G401 (cell line): ENCODE data around the gene MAP3K3. TPM values are rescaled to one million over a fixed set of nuclear protein-coding genes. Genes with fewer than 3 reads are reported as not detected.

Experiments
- DNase-seq: peaks from one replicate; pipeline ENCODE4 v3.0.0-alpha.2; 2015; ENCODE audit warnings: low spot score
- in situ Hi-C: cut with HindIII; loops from 2 replicates; pipeline ENCODE4 v1.10.0; 2016; ENCODE audit warnings: low sequenced_read_pairs, mixed read lengths
- total RNA-seq: library from RNA; depleted of rRNA; stranded (reverse); fragments of >200 nt; shearing (Covaris generic); gene quantifications from 2 replicates; pipeline ENCODE4 v1.2.3, GENCODE V29; 2014; rRNA removed

The MAP3K3 gene
- 9.1 and 13.8 TPM in 2 replicates for total RNA-seq

DNA sequence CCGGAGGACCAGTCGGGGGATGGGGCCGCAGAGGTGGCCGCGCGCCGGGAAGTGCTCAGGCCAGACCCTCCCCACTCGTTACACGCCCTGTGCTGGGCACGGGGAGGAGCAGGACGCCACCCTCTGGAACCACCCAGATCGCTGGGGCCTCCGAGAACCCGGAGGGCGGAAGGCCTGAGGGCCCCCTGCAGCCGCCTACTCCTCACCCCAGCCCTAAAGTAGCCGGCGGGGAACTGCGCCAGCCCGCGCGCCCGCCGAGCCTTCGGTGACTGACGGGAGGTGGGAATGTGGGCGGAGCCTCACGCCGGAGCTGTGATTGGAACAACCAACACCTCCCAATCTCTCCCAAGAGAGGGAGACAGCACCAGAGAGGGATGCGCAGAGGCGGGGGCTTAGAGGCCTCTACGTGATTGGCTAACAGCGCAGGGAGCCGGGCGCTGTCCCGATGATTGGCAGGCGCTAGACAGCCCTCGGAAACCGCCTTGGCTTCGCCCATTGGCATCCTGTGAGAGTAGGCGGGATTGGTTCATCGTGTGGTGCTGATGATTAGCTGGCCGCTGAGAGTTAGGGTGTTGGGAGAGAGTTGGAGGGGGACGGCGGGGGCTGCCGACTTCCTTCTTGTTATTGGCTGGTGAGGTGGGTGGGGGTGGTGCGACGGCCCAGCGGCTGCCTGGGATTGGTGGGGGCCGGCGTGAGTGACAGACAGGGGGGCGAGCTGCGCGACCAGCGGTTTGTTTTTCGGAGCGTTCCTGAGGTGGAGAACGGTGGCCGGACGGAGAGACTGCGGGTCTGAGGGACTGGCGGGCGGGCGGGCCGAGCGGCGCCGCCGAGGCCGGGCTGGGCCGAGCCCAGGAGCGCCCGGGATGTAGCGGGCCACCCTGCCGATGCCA is at the start of gene MAP3K3:
Gene MAP3K3 (plus strand): TSS at position 734 of the 890 bp plus-strand sequence. CDS start 343 bp downstream, outside the sequence.
- in situ Hi-C loops, result no loop called here
- peak; percentile 100 for DNase-seq

- no peak for DNase-seq
- in situ Hi-C loops, result no loop called here
These were observed 48.6 kb upstream of the MAP3K3 start for GRCh38 chr17:63573634-63574033.

GRCh38 chr17:63578027-63578768 is 44.0 kb upstream of the MAP3K3 start:
- no peak for DNase-seq
- in situ Hi-C loops, result no loop called here

GRCh38 chr17:63578769-63579111 is 43.5 kb upstream of the MAP3K3 start:
- no peak for DNase-seq
- in situ Hi-C loops, result no loop called here

GRCh38 chr17:63579633-63580032 is 42.6 kb upstream of the MAP3K3 start:
- DNase-seq, result no peak
- in situ Hi-C loops, result no loop called here

DNA sequence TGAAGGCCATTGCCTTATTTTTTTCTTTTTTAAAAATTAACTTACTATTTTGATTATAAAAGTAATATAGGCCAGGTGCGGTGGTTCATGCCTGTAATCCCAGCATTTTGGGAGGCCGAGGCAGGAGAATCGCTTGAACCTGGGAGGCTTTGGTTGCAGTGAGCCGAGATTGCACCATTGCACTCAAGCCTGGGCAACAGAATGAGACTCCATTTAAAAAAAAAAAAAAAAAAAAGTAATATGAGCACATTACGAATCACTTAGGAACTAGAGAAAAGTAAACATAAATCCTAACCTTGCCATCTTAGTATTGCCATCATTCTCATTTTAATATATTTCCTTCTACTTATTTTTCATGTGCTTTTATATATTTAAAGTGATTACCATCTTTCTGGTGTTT is 34.4 kb upstream of the MAP3K3 start:
- in situ Hi-C loops, result no loop called here
- DNase-seq, result no peak

DNA sequence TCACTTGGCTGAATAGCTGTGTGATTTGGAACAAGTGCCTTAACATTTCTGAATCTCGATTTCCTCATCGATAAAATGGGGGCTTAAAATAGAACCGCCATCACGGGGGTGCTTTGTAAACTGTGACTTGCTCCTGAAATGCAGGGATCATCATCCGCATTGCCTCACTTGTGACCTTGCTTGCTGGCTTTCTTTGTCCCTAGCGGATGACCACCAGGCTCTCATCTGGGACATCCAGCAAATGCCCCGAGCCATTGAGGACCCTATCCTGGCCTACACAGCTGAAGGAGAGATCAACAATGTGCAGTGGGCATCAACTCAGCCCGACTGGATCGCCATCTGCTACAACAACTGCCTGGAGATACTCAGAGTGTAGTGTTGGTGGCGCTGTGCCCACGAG is 33.4 kb upstream of the MAP3K3 start:
- no peak for DNase-seq
- in situ Hi-C loops, result no loop called here

GRCh38 chr17:63589646-63590045 is 32.6 kb upstream of the MAP3K3 start:
- in situ Hi-C loops, result no loop called here
- DNase-seq, result no peak

GRCh38 chr17:63592797-63593196 is 29.4 kb upstream of the MAP3K3 start:
- in situ Hi-C loops, result no loop called here
- no peak for DNase-seq

DNA sequence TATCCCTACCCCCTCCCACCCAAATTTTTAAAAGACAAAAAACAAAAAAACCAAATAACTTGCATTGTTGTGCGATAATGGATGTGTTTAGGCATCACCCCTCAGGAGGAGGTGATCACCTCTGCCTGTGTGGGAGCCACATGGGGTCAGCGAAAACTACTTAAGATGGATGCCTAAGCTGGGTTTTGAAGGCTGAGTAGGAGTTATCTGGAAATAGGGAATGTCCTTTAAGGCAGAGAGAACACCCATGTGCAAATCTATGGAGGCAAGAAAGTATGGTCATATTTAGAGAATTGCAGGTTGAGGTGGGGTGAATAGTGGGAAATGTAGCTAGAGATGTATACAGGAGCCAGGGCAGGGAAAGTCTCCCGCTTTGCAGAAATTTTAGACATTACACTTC is 27.1 kb upstream of the MAP3K3 start:
- no peak for DNase-seq
- in situ Hi-C loops, result no loop called here

DNA sequence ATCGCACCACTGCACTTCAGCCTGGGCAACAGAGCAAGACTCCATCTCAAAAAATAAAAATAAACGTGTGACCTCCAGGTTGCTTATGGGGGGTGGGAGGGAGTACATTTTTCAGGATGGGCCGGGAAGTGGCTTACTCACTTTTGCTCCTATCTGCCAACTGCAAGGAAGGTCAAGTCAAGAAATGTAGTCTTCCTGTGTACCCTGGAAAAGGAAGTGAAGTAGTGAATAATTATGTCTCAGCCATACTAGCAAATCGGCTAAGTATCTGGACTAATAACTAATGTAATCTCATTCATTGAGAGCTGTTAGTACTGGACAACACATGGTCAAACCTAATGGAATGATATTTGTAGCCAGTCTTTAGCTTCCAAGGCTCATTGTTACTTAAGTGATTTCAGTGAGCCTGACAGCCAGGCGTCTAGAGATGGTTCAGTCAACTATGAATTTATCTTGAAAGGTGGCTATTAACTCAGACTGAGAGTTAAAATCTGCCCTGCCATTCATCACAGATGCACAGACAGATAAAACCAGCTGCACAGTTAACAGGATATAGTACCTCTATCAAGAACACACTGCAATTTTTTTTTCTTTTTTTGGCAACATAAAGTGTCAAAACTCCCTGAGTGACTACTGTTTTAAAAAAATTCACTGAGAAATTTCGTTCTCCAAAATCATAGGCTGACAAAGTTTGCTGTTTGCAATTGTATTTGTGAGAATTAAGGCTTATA is 25.2 kb upstream of the MAP3K3 start:
- in situ Hi-C loops, result no loop called here

DNA sequence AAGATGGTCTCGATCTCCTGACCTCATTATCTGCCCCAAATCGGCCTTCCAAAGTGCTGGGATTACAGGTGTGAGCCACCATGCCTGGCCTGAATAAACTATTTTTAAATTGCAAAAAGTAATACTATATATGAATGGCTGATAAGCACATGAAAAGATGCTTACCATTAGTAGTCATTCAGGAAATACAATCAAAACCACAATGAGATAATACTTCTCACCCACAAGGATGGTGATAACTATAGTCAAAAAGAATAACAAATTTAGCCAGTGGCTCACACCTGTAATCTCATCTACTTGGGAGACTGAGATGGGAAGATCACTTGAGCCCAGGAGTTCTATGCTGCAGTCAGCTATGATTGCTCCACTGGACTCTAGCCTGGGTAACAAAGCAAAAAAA is 23.9 kb upstream of the MAP3K3 start:
- in situ Hi-C loops, result no loop called here
- DNase-seq, result no peak

More for the DNA sequence above, 25.2 kb upstream of the MAP3K3 start:
- no peak for DNase-seq

GRCh38 chr17:63600569-63601438 is 21.4 kb upstream of the MAP3K3 start, which contains the start of gene TACO1:
TSS of gene TACO1 (plus strand) at chr17:63600895. CDS start at chr17:63601084, 189 bp downstream.
- in situ Hi-C loops, result no loop called here
- peak; percentile 85 for DNase-seq

DNA sequence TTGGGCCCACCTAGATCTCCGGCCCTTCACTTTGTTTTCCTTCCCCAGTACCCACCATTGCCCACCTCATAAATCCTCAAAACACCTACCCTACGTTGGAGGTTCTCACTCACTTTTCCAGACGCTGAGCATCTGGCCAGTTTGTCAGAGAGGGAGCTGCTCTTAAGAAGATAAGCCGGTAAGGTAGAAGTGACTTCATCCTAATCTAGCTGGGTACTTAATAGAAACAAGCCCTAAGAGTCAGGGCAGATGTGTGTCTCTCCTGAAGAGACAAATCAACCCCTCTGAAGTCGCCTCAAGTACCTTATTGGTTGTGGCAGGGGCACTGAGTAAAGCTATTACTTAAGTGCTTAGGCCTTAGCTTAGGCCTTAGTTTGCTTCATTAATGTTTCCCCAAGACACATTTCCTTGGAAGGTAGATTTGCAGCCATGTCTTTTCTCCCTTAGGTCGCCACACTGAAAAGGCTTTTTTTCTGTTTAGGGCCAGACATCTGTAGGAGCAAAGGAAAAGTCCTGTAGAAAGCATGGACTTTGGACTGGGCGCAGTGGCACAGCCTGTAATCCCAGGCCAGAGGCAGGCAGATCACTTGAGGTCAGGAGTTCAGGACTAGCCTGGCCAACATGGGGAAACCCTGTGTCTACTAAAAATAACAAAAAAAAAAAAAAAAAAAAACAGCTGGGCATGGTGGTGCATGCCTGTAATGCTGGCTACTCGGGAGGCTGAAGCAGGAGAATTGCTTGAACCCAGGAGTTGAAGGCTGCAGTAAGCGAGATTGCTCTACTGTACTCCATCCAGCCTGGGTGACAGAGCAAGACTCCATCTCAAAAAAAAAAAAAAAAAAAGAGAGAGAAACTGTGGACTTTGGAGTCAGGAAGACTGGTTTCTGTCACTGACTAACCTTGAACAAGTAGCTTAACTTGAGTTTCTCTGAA is 20.5 kb upstream of the MAP3K3 start:
- in situ Hi-C loops, result no loop called here
- DNase-seq, result no peak

DNA sequence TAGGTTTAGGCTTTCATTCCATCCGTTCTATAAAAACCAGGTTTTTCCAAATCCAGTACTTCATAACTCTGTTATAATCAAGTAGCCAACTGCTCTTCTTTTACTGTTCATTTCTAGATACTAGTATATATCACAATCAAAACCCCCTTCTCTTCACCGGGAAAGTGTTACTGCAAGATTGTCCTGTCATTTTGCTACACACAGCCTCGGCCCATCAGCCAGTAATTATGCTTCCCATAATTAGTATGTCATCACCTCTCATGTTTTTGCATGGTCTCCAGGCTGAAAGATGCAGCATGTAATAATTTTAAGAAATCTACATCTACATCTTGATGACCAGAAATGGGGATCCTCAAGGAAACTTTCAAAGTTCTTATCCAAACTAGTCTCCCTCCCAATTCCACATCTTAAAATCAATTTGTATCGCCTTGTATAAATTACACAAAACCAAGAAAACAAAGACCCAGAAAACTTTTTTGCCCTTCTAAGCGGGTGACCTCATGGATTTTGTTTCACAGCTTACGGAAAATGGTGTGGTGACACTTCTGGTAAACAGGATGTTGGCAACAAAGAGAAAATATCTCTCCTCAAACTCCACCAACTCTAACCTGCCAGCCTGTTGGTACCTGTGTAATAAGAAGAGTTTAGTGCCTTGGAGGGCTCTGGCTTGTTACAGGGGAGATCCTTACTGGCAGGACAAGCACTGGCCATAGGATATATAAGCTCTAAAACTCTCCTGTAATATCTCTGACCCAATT is 12.2 kb upstream of the MAP3K3 start:
- DNase-seq, result no peak
- in situ Hi-C loops, result no loop called here

DNA sequence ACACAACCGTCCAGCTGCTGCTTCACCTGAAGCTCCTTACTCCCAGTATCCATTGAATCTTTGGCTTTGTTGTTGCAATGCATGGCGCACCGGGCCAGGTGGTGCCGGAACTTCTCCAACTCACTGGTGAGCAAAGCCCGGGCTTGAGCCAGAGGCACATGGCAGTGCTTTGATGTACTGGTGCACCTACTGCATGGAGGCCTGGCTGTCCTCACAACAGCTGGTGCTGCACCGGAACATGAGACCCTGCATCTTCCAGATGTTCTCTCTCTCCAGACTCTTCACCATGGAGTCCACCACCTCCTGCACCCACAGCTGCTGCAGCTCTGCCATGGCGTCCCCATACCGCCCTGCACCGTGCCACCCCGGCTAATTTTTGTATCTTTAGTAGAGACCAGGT is 11.4 kb upstream of the MAP3K3 start:
- no peak for DNase-seq
- in situ Hi-C loops, result no loop called here

DNA sequence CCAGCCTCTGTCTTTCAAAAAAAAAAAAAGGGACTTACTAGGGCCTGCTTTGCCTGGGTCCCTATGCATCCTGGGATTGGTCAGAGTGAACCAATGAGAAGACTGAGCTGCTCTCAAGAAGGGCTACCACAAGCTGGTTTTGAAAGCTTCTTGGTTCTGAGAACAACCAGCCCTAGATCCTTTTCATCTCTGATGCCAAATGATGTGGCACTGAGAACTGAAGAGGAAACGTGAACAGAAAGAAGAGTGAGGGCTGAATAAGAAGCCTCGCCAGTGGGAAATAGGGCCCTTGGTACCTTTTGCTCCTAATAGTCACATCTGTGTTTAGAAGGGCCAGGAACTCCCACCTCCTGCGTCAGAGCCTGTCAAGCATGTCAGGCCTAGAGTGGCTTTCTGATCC is 10.9 kb upstream of the MAP3K3 start:
- no peak for DNase-seq

More for the DNA sequence above, 10.9 kb upstream of the MAP3K3 start:
- in situ Hi-C loops, result no loop called here
